Stimulated activated CD4-positive, alpha-beta T cell treated with anti-CD3 and anti-CD28 coated beads, TNF-alpha, amount 100 ng/mL, for 4 hours (primary cell): ENCODE measurements around the gene RNLS.

Experiments used
- DNase-seq, 3 experiments: peaks; one replicate each; pipeline ENCODE4 v3.0.0-alpha.2; 2020; ENCODE audit warnings: low read depth in 3 of 3

RNLS gene

GRCh38 chr10:88477343-88478085, 105.6 kb downstream of the RNLS start:
- no peak for DNase-seq

GRCh38 chr10:88474884-88475844, 108.0 kb downstream of the RNLS start:
- DNase-seq = no peak

GRCh38 chr10:88473989-88474883, 108.9 kb downstream of the RNLS start:
- DNase-seq = no peak

- DNase-seq = no peak
These were observed 110.6 kb downstream of the RNLS start for GRCh38 chr10:88472540-88472939.

- no peak for DNase-seq
These were observed 111.2 kb downstream of the RNLS start for GRCh38 chr10:88471899-88472298.

- no peak for DNase-seq
These were observed 115.2 kb downstream of the RNLS start for GRCh38 chr10:88467835-88468485.

- no peak for DNase-seq
These were observed 116.3 kb downstream of the RNLS start for GRCh38 chr10:88466786-88467185.

- no peak for DNase-seq
These were observed 117.4 kb downstream of the RNLS start for GRCh38 chr10:88465765-88466164.

GRCh38 chr10:88463811-88464210, 119.3 kb downstream of the RNLS start:
- no peak for DNase-seq

- no peak for DNase-seq
These were observed 121.7 kb downstream of the RNLS start for GRCh38 chr10:88461426-88461825.

- no peak for DNase-seq
These were observed 123.6 kb downstream of the RNLS start for GRCh38 chr10:88459530-88459929.

- DNase-seq = no peak
These were observed 124.9 kb downstream of the RNLS start for GRCh38 chr10:88458209-88458608.

- DNase-seq = no peak
These were observed 125.5 kb downstream of the RNLS start for GRCh38 chr10:88457660-88458059.

- no peak for DNase-seq
These were observed 126.4 kb downstream of the RNLS start for GRCh38 chr10:88456730-88457129.

- DNase-seq = no peak
These were observed 127.3 kb downstream of the RNLS start for GRCh38 chr10:88455831-88456230.

GRCh38 chr10:88450201-88450600, 132.9 kb downstream of the RNLS start:
- no peak for DNase-seq

- no peak for DNase-seq
These were observed 140.4 kb downstream of the RNLS start for GRCh38 chr10:88442716-88443115.

GRCh38 chr10:88440541-88440940, 142.6 kb downstream of the RNLS start:
- DNase-seq = no peak

GRCh38 chr10:88439932-88440331, 143.2 kb downstream of the RNLS start:
- no peak for DNase-seq

- no peak for DNase-seq
These were observed 145.7 kb downstream of the RNLS start for GRCh38 chr10:88437411-88437810.

GRCh38 chr10:88433565-88434186, 149.4 kb downstream of the RNLS start:
- DNase-seq = no peak
